ENCODE data around the gene SMIM29. TPM values are rescaled to one million over a fixed set of nuclear protein-coding genes. Genes with fewer than 3 reads are reported as not detected.

Gene SMIM29
- total RNA-seq (2022; extraction: Qiagen RNA extraction), result 16.3 to 21.8 TPM (median 21.1 TPM) in 5 replicates

DNA sequence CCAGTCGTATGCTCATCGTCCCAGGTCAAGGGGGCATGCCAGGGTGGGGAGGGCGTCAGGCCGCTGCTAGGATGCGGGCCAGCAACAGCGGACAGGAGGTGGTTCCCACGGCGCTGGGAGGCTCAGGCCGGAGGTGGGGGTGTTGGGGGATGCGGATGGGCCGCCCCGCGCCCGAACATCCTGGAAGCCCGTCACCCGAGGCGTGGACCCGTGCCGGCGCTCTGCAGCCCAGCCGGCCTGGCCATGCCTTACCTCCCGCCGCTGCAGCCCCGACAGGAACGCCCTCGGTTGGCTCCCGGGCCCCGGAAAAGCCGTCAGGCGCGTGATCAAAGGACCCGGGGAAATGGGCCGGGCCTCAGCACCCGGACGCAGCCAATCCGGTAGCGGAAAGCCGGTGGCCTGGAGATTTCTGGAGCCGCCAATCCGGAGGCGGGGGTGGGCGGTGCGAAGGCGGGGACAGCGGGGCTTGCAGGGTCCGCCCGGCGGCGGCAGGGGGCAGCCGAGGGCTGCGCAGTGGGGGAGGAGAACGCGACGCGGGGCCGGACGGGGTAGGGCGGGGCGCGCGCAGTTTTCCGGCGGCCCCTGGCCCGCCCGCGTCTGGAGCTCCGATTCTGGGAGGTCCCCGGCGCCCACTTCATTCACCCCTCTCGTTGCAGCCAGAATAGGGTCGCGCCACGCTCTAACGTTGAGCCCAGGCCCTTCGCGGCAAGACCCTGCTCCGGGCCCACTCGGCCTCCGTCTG lies at the start of gene SMIM29:
Gene SMIM29 (minus strand): TSS at position 280 of the 742 bp plus-strand sequence. CDS start 1,215 bp downstream, outside the sequence.

DNA sequence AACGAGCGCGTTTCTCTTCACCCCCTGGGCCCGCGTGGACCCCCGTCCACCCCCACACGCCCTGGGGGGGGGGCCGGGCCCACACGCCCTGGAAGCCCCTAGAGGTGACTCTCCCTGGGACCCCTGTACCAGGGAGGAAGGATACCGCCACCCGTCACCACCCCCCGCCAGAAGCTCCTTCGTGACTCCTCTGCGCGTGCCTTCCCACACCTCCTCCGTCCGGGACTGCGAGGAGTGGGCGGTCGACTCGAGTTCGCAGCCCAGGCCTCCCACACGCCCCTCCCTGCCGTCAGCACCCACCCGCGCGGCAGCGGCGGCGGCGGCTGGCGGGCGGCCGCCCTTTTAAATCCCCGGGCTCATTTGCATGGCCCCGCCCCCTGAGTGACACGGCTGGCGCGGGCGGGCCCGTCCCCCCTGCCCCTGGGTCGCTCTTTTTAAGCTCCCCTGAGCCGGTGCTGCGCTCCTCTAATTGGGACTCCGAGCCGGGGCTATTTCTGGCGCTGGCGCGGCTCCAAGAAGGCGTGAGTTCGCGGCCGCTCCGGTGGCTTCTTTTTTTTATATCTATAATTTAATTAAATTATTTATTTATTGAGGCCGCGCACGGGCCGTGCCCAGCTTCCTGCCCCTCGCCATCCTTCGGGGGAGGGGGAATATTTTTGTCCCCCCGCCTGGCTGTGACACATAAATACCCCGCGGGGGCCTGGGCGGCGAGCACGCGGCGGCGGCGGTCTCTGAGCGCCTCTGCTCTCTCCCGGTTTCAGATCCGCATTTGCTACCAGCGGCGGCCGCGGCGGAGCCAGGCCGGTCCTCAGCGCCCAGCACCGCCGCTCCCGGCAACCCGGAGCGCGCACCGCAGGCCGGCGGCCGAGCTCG lies 12.1 kb downstream of the SMIM29 start, which contains the start of gene HMGA1:
Gene HMGA1 (plus strand): TSS at position 431 of the 873 bp plus-strand sequence. CDS start 3,908 bp downstream, outside the sequence.

Other genes with a start within 250 kb of the SMIM29 start
- 0.08 to 0.16 TPM (median 0.11 TPM) in 5 replicates for gene GRM4, start 102.9 kb downstream of the SMIM29 start, total RNA-seq (2022; extraction: Qiagen RNA extraction)
- 388 to 628 TPM (median 525 TPM) in 5 replicates for gene HMGA1, start 12.1 kb downstream of the SMIM29 start, total RNA-seq (2022; extraction: Qiagen RNA extraction)
- gene NUDT3, start 143.7 kb upstream of the SMIM29 start, total RNA-seq (2022; extraction: Qiagen RNA extraction), result 7.1 to 8.6 TPM (median 7.8 TPM) in 5 replicates
- gene RPS10, start 177.1 kb upstream of the SMIM29 start, total RNA-seq (2022; extraction: Qiagen RNA extraction), result 1,739 to 2,114 TPM (median 1,842 TPM) in 5 replicates
- 0.06 to 0.11 TPM (median 0.06 TPM) in 5 replicates for gene PACSIN1, start 217.1 kb upstream of the SMIM29 start, total RNA-seq (2022; extraction: Qiagen RNA extraction)

All from A549 treated with dexamethasone at 1 μM for 4 hours (cell line).